Activated CD8-positive, alpha-beta T cell treated with anti-CD3 and anti-CD28 coated beads for 36 hours (primary cell): ENCODE results near the gene VWA2. TPM values are rescaled to one million over a fixed set of nuclear protein-coding genes. Genes with fewer than 3 reads are reported as not detected.

Experiments
- ATAC-seq: fragments of 200-7000 bp; cut with Tn5 transposase; one replicate; pipeline ENCODE4 v1.10.0; 2021; ENCODE audit warnings: mild to moderate bottlenecking, moderate library complexity
- CTCF ChIA-PET: fragments of 350-600 bp; sonication (Branson Sonifier 250); formaldehyde crosslinking; loops from one replicate; lab custom pipeline; 2021; ENCODE audit warnings: antibody characterized with exemption; lab: Charles Lee
- POLR2A ChIA-PET: fragments of 350-600 bp; sonication (Branson Sonifier 250); formaldehyde crosslinking; loops from one replicate; lab custom pipeline; 2021; ENCODE audit warnings: antibody characterized with exemption; lab: Charles Lee
- DNase-seq: peaks from one replicate; pipeline ENCODE4 v3.0.0-alpha.2; 2020
- H3K27ac Mint-ChIP-seq: one replicate; pipeline ENCODE4 v1.8.0; 2021; ENCODE audit warnings: mild to moderate bottlenecking, mixed read lengths
- H3K27me3 Mint-ChIP-seq: one replicate; pipeline ENCODE4 v1.8.0; 2021; ENCODE audit warnings: mixed read lengths
- H3K36me3 Mint-ChIP-seq: one replicate; pipeline ENCODE4 v1.8.0; 2021; ENCODE audit warnings: low read depth, mixed read lengths
- H3K4me1 Mint-ChIP-seq: one replicate; pipeline ENCODE4 v1.8.0; 2021; ENCODE audit warnings: low read depth, mixed read lengths
- H3K4me3 Mint-ChIP-seq: one replicate; pipeline ENCODE4 v1.8.0; 2021; ENCODE audit warnings: mild to moderate bottlenecking, moderate library complexity, mixed read lengths
- H3K9me3 Mint-ChIP-seq: one replicate; pipeline ENCODE4 v1.8.0; 2021; ENCODE audit warnings: mixed read lengths
- intact Hi-C: fragments of 100-400 bp; cut with micrococcal nuclease; formaldehyde crosslinking; loops from one replicate; pipeline ENCODE4 v1.10.0; 2022
- total RNA-seq, 2 experiments: library from RNA; stranded (reverse); gene quantifications; one replicate each; pipeline ENCODE4 v1.2.3, GENCODE V29; 2021
- TF ChIP-seq, protein P1 (sequence below): fragments of 200-600 bp; IDR thresholded peaks from one replicate; pipeline ENCODE4 v1.8.0; 2022; ENCODE audit warnings: antibody characterized with exemption, mild to moderate bottlenecking

VWA2 gene
- total RNA-seq, 2 experiments from 2014 or later = not detected

DNA sequence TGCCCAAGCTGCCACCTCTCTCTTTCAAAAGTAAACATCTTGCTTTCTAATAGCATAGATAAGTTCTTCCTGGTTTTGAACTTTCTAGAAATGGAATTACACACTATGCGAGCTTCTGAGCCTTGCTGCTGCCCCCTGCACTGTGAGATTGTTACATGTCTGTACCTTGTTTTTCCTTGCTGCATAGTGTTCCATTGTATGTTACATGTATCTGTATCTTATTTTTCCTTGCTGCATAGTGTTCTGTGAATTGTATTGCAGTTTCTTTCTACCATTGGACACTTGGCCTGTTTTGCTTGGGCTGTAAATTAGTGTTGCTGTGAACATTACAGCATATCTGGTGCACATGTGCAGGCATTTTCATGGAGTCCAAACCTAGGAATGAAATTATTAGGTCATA, 24.0 kb upstream of the VWA2 start:
- DNase-seq (no peak), ATAC-seq (no peak)
- Mint-ChIP-seq H3K36me3 (no peaks in the 10 kb centered on the region), H3K4me3 (no peak overlapping the region), H3K9me3 (no peaks in the 10 kb centered on the region), H3K4me1 (no peaks in the 10 kb centered on the region), H3K27ac (no peak overlapping the region), H3K27me3 (peaks cover 7% of the 10 kb centered on the region)
- CTCF ChIA-PET = no interaction called here
- TF ChIP-seq, protein P1, sequence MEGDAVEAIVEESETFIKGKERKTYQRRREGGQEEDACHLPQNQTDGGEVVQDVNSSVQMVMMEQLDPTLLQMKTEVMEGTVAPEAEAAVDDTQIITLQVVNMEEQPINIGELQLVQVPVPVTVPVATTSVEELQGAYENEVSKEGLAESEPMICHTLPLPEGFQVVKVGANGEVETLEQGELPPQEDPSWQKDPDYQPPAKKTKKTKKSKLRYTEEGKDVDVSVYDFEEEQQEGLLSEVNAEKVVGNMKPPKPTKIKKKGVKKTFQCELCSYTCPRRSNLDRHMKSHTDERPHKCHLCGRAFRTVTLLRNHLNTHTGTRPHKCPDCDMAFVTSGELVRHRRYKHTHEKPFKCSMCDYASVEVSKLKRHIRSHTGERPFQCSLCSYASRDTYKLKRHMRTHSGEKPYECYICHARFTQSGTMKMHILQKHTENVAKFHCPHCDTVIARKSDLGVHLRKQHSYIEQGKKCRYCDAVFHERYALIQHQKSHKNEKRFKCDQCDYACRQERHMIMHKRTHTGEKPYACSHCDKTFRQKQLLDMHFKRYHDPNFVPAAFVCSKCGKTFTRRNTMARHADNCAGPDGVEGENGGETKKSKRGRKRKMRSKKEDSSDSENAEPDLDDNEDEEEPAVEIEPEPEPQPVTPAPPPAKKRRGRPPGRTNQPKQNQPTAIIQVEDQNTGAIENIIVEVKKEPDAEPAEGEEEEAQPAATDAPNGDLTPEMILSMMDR = no peak
- intact Hi-C loops = no loop called here
- POLR2A ChIA-PET = no interaction called here

DNA sequence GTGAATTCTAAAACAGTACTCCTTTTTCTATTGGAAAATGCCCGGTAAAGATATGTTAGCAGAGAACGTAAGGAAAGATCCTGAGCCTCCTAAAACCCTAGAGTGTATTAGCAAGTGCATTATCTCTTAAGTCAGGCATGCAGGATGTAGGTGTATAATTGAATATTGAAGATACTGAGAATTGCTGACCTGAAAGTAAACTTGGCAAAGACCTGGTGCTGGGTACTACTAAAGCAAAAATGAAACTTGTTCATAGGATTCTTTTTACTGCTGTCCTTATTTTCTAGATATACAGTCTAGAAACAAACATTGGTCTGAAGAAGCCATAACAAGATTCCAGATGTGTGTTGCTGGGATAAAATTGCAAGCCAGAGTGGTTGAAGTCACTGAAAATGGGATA, 18.8 kb upstream of the VWA2 start:
- Mint-ChIP-seq H3K27ac (no peak overlapping the region), H3K4me3 (no peak overlapping the region), H3K36me3 (no peaks in the 10 kb centered on the region), H3K9me3 (no peaks in the 10 kb centered on the region), H3K4me1 (no peaks in the 10 kb centered on the region), H3K27me3 (peaks cover 14% of the 10 kb centered on the region)
- ChIA-PET CTCF (no interaction called here), POLR2A (interaction anchor here (0.6 kb wide), 1 partner anchor 12 kb away, joined by 3 read pairs; no protein-coding TSS in a partner anchor)
- DNase-seq = no peak
- intact Hi-C loops = no loop called here
- TF ChIP-seq, protein P1 = no peak
- ATAC-seq = no peak

DNA sequence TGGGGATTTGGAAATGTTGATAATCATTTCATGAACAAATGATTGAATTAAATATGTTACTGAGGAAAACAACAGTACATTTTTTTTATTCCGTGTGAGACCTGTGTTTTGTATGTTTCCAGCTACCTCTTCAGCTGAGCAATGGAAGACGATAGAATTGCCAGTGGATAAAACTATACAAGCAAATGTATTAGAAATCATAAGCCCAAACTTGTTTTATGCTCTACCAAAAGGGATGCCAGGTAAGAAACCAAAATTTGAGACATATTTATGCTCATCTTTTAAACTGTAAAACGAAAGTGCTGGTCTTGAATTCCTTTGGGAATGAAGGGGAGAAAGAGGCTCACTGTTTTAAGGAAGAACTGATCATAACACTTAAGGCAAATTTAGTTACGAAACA, 17.8 kb upstream of the VWA2 start:
- DNase-seq (no peak), ATAC-seq (no peak)
- no peak overlapping the region for H3K4me3 Mint-ChIP-seq
- H3K9me3 Mint-ChIP-seq = no peaks in the 10 kb centered on the region
- H3K36me3 Mint-ChIP-seq = no peaks in the 10 kb centered on the region
- H3K4me1 Mint-ChIP-seq = no peaks in the 10 kb centered on the region
- intact Hi-C loops = no loop called here
- peaks cover 16% of the 10 kb centered on the region for H3K27me3 Mint-ChIP-seq
- H3K27ac Mint-ChIP-seq = no peak overlapping the region
- POLR2A ChIA-PET = interaction anchor here (1.4 kb wide), 1 partner anchor 47 kb away, joined by 3 read pairs; the partner anchor contains the start of gene CCDC186
- CTCF ChIA-PET = no interaction called here
- TF ChIP-seq, protein P1 = no peak

DNA sequence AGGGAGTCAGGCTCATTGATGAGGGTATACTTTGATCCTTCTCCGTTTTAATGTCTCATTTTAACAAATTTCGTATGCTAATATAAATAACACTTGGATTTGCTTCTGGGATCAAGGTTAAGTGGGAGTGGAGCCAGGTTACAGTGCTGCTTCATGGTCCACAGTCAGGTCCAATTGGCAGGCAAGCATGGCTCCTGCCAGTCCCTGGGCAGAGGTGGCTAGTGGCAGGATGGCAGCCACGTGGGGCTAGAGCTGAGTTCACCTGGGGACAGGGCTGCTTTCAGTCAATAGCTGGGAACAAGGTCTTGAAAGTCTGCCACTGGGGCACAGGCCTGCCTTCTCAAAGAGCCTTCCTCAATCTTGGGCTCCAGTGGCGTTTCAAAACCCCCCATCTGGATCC, 16.0 kb upstream of the VWA2 start:
- Mint-ChIP-seq H3K27me3 (peaks cover 18% of the 10 kb centered on the region), H3K36me3 (no peaks in the 10 kb centered on the region), H3K9me3 (no peaks in the 10 kb centered on the region), H3K27ac (no peak overlapping the region), H3K4me1 (no peaks in the 10 kb centered on the region), H3K4me3 (no peak overlapping the region)
- intact Hi-C loops = no loop called here
- CTCF ChIA-PET = no interaction called here
- DNase-seq = no peak
- POLR2A ChIA-PET = no interaction called here
- no peak for ATAC-seq
- TF ChIP-seq, protein P1 = no peak

DNA sequence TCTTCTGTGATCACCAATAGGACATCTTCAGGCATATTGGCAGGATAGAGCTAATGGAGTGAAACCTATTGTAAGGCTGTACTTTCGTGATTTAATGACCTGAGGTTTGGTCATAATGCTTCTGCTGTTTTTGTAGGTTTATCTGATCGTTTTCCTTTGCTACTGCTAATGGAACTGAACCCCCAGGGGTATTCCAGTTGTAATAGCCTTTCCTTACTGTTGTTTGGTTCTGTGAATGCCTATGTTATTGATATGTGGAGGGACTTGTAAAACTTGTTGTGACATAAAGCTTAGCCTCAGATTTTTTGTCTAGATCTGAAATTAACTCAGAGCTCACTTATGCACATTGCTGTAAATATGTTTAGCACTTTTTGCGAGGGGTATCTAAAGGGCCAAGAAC, 10.9 kb upstream of the VWA2 start:
- CTCF ChIA-PET = no interaction called here
- Mint-ChIP-seq H3K27me3 (peaks cover 13% of the 10 kb centered on the region), H3K27ac (no peak overlapping the region)

More for the DNA sequence above, 10.9 kb upstream of the VWA2 start:
- TF ChIP-seq, protein P1 = no peak
- Mint-ChIP-seq H3K4me3 (no peak overlapping the region), H3K36me3 (no peaks in the 10 kb centered on the region), H3K9me3 (no peaks in the 10 kb centered on the region), H3K4me1 (no peaks in the 10 kb centered on the region)
- no peak for ATAC-seq
- intact Hi-C loops = no loop called here
- DNase-seq = no peak
- POLR2A ChIA-PET = no interaction called here
